Right hindlimb (tissue), 1 donor: Measurements from ENCODE around the gene NPB.
A peak's percentile ranks its signal among the peaks of the same experiment; 100 is the strongest.
"Not testable (repeated sequence)": the region's sequence is repeated elsewhere in the genome, so short reads cannot be mapped to it uniquely, and the experiment has no call there.

Experiments used
- DNase-seq: peaks from one replicate; pipeline ENCODE4 v3.0.0-alpha.2; 2018

Gene NPB

DNA sequence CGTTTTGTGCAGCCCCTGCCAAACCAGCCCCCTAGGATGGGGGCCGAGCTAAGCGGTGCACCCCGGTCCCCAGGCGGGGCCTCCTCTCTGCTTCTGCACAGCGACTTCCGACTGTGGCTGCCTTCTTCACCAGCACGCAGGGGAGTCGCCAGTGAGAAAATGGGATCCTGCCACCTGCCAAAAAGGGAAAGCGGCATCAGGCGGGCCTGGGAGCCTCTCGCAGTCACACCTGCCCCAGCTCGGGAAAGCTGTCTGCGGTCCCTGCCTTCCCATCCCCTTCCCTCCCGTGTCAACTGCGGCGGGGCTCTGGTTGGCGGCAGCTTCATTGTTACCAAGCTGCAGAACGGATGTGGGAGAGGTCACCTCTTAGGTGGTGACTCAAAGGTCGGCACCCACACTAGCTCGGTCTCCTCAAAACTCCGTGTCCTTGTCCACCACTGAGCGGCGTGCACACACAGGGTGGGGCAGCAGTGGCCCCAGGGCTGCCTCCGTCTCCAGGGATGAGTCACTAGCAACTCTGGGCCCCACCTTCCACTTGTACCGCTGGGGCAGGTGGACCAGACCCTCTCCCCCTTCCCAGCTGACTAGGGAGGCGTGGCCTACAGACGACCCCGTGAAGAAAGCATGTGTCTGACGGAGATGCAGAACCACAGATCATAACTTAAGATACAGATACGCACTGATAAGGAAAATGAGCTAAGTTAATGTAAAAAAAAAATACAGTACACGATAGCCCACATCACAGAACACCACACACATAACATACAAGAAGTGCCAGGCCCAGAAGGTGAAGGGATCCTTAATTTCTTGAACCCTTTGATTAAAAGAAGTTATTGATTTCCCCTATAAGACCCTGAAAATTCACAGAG is 10.6 kb downstream of the NPB start:
- no peak for DNase-seq

DNA sequence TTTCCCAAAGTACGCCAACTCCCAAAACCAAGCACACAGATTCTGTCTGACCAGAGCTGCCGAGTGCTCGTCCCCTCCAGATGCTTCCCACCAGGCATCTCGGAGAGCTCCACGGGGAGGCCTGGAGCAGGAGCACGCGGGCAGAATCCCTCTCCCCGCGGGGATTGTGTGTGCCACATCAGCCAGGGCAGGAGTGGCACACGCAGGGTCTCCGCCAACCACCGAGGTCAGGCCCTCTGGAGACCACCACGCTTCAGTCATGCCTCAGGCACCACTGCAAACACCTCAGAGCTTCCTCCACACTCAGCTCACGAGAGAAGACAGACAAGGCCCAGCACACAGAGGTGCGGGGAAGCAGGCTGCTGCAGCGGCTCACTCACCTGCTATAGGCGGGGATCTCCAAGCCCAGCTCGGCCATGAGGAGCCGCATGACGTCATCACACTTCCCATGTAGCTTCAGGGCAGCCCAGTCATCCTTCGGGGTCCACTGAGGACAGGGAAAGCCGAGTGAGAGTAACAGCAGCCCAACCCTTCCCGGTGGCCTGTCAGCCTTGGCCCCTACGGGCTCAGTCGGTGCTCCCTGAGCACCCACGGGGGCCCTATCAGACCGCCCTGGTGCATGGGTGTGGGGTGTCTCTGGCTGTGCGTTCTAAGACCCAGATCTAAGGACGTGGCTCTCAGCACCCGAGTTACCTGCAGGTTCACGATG is 11.5 kb downstream of the NPB start:
- DNase-seq: no peak

DNA sequence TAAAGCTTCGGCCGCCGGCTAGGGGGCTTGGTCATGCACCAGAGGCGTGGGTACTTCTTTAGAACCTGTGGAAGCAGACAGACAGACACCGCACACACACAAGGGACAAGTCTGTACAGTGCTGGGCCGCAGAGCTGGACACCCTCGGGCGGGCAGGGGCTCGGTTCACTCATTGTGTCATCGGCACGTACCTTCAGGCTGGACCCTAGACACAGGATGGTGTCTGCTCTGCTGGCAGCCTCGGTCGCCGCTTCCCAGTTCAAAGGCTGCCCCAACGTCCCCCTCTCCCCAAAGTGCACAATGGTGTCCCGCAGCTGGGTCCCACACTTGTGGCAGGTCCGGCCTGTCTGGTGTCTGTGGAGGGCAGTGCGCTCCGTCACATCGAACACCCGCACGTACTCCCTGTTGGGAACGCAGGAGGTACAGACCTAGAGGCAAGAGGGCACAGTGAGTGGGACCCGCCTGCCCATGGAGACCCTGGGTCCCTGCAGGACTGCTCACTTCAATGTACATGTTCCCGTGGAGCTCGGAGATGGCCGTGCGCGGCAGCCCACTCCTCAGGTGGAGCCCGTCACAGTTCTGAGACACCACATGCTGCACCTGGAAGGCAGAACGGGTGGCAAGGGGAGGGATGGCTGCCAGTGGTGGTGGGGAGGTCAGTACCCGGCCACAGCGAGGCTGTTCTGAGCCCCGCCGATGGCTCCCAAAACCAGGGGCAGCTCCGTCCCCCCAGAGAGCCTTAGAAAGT is 12.2 kb downstream of the NPB start:
- no peak for DNase-seq

DNA sequence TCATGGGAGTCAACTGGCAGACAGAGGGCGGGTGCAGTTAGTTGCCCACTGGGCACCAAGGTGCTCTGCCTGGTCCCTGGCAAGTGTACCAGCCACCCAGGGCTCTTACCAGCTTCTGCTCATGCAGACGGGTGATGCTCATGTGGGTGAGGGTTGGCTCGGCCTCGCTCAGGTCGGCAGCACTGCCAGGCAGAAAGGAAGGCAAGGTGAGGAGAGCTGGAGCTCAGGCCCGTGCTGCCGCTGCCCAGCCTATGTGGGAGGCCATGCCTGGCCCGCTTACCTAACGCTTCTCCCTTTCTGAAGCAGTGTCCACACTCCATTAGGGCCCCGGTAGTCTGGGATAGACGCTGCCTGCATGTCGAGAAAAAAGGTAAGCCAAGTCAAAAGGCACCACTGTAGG is 13.3 kb downstream of the NPB start:
- no peak for DNase-seq

- no peak for DNase-seq
Observed at GRCh38 chr17:81916234-81917001, 14.4 kb downstream of the NPB start.

- DNase-seq: peak; percentile 89
Observed at GRCh38 chr17:81917565-81918332, 15.7 kb downstream of the NPB start, which contains the start of gene SIRT7. Gene SIRT7, minus strand, starts transcription at chr17:81918176. Its CDS starts 45 bp downstream, at chr17:81918131.

DNA sequence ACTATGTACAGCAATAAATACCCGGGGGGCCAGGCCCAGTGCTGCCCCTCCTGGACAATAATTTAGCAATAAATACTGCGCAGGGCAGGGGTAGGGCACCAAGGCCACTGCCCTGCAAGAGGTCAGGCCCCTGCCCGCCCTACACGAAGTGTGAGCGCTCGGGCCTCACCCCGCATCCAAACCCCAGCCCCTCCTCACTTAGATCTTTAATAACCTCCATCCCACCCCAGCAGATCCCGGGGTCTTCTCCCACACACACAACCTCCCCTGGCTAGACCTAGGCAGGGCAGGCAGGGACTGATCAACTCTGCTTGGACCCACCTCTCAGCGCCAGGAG is 16.3 kb downstream of the NPB start:
- DNase-seq: not testable (repeated sequence)

DNA sequence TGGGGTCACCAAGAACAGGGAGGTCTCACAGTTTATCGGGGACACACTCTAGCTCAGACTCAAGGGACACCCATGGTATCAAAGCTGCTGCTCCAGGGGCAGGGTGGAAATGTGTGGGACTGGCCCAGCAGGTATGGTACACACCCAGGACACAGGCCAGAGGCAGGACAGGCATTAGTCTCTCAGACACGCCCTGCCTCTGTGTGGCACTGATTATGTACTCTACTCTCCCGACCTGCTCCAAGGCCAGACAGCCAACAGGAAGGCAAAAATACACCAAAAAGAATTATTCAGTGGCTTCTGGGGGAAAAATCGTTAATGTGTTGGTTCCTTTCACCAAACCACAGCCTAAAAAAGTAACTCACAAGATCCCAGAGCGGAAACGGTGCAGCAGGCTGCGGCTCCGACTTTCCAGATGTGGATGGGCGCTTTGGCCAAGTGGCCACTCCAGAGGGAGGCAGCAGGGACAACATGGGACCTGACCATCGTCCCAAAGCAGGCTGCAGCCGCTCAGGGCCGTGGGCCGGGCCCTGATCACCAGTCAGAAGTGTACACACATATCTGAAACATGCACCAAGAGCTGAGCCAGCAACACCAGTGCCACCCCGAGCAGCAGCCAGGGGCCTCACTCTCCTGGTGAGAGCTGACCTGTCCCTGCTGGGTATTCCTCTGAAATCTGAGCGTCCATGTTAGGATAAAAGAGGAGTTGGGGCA is 17.0 kb downstream of the NPB start:
- no peak for DNase-seq

DNA sequence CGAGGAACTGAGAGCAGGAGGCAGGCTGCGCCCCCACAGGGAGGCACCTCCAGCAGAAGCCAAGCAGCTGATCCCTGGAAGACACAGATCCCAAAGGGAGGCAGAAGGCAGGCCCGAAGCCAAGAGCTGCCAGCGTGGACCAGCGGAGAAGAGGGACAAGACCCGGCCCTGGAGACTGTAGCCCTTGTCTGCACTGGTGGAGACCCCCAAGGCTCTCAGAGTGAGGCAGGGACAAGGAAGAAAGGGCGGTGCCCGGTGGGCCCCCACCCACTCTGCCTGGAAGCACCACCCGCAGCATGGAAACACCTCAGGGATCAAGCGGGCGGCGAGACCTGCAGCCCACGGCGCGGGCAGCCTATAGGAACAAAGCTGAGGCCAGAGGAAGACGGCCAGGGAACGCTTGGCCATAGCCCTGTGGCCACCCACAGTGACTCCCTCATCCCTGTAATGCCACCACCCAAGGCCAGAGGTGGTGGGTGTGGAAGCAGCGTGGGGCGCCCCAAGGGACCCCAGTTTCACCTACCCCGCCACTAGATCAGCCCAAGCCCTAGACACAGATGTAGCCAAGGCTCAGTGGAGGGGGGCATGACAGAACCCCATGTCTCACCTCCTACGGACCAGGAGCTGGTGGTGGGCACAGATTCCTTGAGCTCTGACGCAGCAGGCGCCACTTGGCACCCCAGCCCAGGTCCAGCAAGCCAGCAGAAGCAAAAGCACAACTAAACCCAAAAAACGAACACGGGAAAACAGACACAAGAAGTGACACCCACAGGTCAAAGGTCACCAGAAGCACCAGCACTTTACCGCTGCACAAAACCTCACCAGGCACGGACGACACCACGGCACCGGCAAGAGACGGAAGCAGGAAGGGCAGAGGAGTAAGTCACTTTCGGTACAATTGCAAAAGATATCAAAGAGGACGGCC is 18.8 kb downstream of the NPB start:
- no peak for DNase-seq

DNA sequence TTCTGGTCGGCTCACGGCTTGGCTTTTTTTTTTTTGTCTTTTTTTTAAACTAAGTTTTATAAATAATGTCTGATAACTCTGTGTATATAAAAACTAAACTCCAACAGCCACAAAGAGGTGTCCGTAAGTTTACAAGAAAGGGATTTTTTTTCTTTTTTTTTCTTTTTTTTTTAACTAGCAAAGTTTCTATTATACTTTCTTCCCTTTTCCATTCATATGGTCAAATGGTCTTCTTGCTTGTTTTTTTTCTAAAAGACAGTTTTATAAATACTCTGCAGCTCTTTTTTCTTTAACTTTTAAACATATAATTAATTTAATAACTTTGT is 19.5 kb downstream of the NPB start:
- no peak for DNase-seq

DNA sequence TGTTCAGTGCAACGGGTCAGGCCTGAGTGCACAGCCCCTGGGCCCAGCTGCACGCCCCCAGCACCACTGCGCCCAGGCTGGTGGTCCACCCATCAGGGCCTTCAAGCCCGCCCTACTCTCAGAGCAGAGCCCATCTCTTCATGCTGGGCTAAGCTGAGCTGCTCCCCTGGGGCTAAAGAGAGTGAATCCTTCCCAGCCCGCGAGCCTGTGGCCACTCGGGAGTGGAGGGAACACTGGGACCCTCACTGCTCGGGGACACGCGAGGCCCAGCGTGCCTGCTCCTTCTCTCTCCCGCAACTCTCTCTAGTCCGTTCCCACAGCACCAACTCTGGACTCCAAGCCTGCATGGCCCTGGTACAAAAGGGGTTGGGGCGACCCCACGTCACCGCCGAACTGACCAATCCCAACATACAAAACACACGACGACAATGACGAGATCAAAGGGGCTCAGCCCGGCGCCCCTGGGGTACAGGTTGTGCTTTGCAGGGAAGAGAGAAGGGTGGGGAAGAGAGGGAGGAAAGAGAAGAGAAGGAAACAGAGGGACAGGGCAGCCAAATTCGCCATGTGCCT is 20.0 kb downstream of the NPB start:
- no peak for DNase-seq

GRCh38 chr17:81922566-81923301 is 20.7 kb downstream of the NPB start:
- DNase-seq: no peak

DNA sequence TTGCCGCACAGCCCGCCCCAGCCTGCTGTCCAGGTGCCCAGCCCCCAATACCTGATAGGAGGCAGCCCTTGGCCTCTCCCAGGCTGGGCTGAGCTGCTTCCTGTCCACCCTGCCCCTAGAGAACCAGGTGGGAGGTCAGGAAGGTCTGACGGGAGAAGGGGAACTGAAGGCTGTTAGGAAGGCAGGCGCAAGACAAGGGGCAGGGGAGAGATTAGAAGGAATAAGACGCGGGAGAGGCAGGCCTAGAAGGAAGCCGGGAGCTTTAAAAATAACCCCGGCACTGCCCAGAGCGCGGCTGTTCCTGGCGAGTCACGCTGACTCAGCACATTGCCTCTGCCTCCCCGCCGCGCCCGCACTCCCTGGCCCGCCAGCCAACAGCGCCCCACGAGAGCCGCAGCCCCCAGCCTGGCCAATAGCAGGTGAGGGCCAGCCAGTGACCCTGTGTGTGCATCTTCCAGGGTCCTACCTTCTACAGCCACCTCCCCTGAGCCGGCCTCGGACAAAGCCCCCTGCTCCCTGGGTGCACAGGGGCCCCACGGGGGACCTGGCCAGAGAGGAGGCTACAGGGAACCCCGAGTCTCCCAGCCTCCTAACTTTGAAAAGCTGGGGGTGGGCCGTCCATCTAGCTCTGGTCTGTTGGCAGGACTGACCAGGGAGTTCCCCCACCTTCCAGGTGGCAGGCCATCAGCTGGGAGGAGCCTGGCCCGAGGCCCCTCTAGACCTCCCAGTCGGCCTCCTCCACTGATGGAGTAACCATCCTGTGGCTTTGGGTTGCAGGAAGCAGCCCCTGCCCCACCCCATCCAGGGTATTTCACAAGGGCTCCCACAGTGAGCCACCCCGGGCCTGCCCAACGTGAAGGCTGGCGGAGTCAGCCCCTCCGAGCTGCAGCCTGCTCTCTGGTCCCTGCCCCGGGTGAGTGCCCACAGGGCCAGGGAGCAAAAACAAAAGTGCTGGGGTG is 21.5 kb downstream of the NPB start:
- peak; percentile 68 for DNase-seq

GRCh38 chr17:81924557-81925532 is 22.8 kb downstream of the NPB start:
- DNase-seq: no peak

GRCh38 chr17:81925860-81926450 is 23.9 kb downstream of the NPB start:
- DNase-seq: no peak

- DNase-seq: peak; percentile 77
Observed at GRCh38 chr17:81926451-81927151, 24.6 kb downstream of the NPB start.
